H1 (cell line): ENCODE measurements around the gene ARSK. TPM values are rescaled to one million over a fixed set of nuclear protein-coding genes. Genes with fewer than 3 reads are reported as not detected.

Source experiments
- CTCF ChIA-PET: fragments of 300-600 bp; sonication (Branson Sonifier 250); formaldehyde crosslinking; loops from one replicate; lab custom pipeline; 2021; ENCODE audit not compliant: partially characterized antibody; lab: Charles Lee
- POLR2A ChIA-PET: fragments of 300-600 bp; sonication (Branson Sonifier 250); formaldehyde crosslinking; loops from one replicate; lab custom pipeline; 2021; ENCODE audit warnings: inconsistent platforms; ENCODE audit not compliant: partially characterized antibody; lab: Charles Lee
- DNase-seq, 2 experiments: peaks; one replicate each; pipeline versions ENCODE4 v3.0.0 to v3.0.0-alpha.2; 2010 to 2022; ENCODE audit warnings: low spot score in 2 of 2, low read depth in 1 of 2, mixed read lengths in 1 of 2
- FAIRE-seq: peaks from 2 replicates; lab custom pipeline; 2011; peaks lifted over from hg19 to GRCh38; lab: Jason Lieb, UNC
- H2AFZ ChIP-seq: 2 replicates; pipeline ENCODE4 v1.8.1; 2012; ENCODE audit warnings: low read length, inconsistent platforms
- H2AK5ac ChIP-seq: 2 replicates; pipeline ENCODE4 v1.6.1; 2013; ENCODE audit warnings: low read depth, low read length
- H2BK120ac ChIP-seq: replicated peaks from 2 replicates; pipeline ENCODE3; 2013; ENCODE audit warnings: low read depth, low read length, inconsistent platforms
- H2BK12ac ChIP-seq: 2 replicates; pipeline ENCODE4 v1.6.1; 2013; ENCODE audit warnings: low read depth, low read length
- H2BK15ac ChIP-seq: 2 replicates; pipeline ENCODE4 v1.6.1; 2013; ENCODE audit warnings: low read length
- H2BK20ac ChIP-seq: 2 replicates; pipeline ENCODE4 v1.6.1; 2013; ENCODE audit warnings: low read length
- H2BK5ac ChIP-seq: 2 replicates; pipeline ENCODE4 v1.6.1; 2013; ENCODE audit warnings: low read depth, low read length
- H3K14ac ChIP-seq: 2 replicates; pipeline ENCODE4 v1.6.1; 2013; ENCODE audit warnings: inconsistent platforms; ENCODE audit not compliant: insufficient read length
- H3K18ac ChIP-seq: 2 replicates; pipeline ENCODE4 v1.6.1; 2013; ENCODE audit warnings: low read length; ENCODE audit errors: extremely low read depth
- H3K23ac ChIP-seq: 2 replicates; pipeline ENCODE4 v1.6.1; 2013; ENCODE audit warnings: inconsistent platforms; ENCODE audit not compliant: insufficient read length
- H3K23me2 ChIP-seq: 2 replicates; pipeline ENCODE4 v1.6.1; 2013; ENCODE audit warnings: low read depth, low read length
- H3K27ac ChIP-seq: 2 replicates; pipeline ENCODE4 v1.6.1; 2011; ENCODE audit warnings: low read depth, low read length, inconsistent platforms
- H3K27me3 ChIP-seq, 4 experiments: replicated peaks in 1 of 4; 1 replicate in 1 of 4; 2 replicates in 3 of 4; pipeline versions ENCODE4 v1.6.1 to v1.8.1; 2011 to 2013; ENCODE audit warnings: low read length in 3 of 4, mild to moderate bottlenecking in 3 of 4, inconsistent platforms in 2 of 4, mixed read lengths in 2 of 4, moderate library complexity in 1 of 4; ENCODE audit not compliant: control insufficient read depth in 3 of 4, insufficient read depth in 3 of 4; ENCODE audit errors: extremely low read depth in 1 of 4
- H3K36me3 ChIP-seq, 4 experiments: 2 replicates each; pipeline versions ENCODE4 v1.6.1 to v1.8.1; 2011 to 2013; ENCODE audit warnings: mild to moderate bottlenecking in 4 of 4, low read length in 3 of 4, moderate library complexity in 2 of 4, control low read depth in 1 of 4, inconsistent platforms in 1 of 4; ENCODE audit not compliant: insufficient read depth in 4 of 4, control insufficient read depth in 2 of 4
- H3K4ac ChIP-seq: replicated peaks from 2 replicates; pipeline ENCODE3; 2013; ENCODE audit warnings: low read length, low read depth, mixed read lengths, inconsistent platforms; ENCODE audit not compliant: insufficient read length
- H3K4me1 ChIP-seq, 4 experiments: replicated peaks in 1 of 4; 1 replicate in 1 of 4; 2 replicates in 3 of 4; pipeline versions ENCODE4 v1.6.1 to v1.8.1; 2011 to 2013; ENCODE audit warnings: low read length in 3 of 4, inconsistent platforms in 2 of 4, mixed read lengths in 1 of 4; ENCODE audit not compliant: insufficient read depth in 4 of 4, control insufficient read depth in 3 of 4
- H3K4me2 ChIP-seq, 2 experiments: 2 replicates each; pipeline versions ENCODE4 v1.6.1 to v1.8.1; 2011 to 2013; ENCODE audit warnings: low read depth in 2 of 2, low read length in 2 of 2, control low read depth in 1 of 2, inconsistent platforms in 1 of 2, mild to moderate bottlenecking in 1 of 2; ENCODE audit not compliant: insufficient read depth in 1 of 2
- H3K4me3 ChIP-seq, 4 experiments: fragments of 200-600, 300-600 bp in 1 of 4; sonication (generic), shearing (Covaris generic), sonication (Bioruptor Twin) in 1 of 4; 2 replicates each; pipeline versions ENCODE4 v1.5.1 to v1.8.1; 2011 to 2016; ENCODE audit warnings: low read length in 4 of 4, low read depth in 3 of 4, control low read depth in 2 of 4, inconsistent platforms in 2 of 4, mild to moderate bottlenecking in 2 of 4, mixed read lengths in 1 of 4, moderate library complexity in 1 of 4; ENCODE audit not compliant: insufficient read depth in 2 of 4; ENCODE audit errors: extremely low read depth in 1 of 4
- H3K56ac ChIP-seq: replicated peaks from 2 replicates; pipeline ENCODE3; 2013; ENCODE audit warnings: low read depth, mild to moderate bottlenecking, mixed read lengths, low read length, inconsistent platforms; ENCODE audit not compliant: insufficient read length
- H3K79me1 ChIP-seq: 2 replicates; pipeline ENCODE4 v1.6.1; 2013; ENCODE audit warnings: low read depth, low read length, control low read depth
- H3K79me2 ChIP-seq, 2 experiments: 2 replicates each; pipeline versions ENCODE4 v1.6.1 to v1.8.1; 2012 to 2013; ENCODE audit warnings: low read length in 2 of 2, mild to moderate bottlenecking in 2 of 2, inconsistent platforms in 1 of 2; ENCODE audit not compliant: insufficient read depth in 2 of 2, control insufficient read depth in 1 of 2
- H3K9ac ChIP-seq, 4 experiments: replicated peaks in 1 of 4; 1 replicate in 1 of 4; 2 replicates in 3 of 4; pipeline versions ENCODE4 v1.6.1 to v1.8.1; 2011 to 2013; ENCODE audit warnings: low read depth in 3 of 4, low read length in 3 of 4, control low read depth in 2 of 4, mild to moderate bottlenecking in 2 of 4, moderate library complexity in 2 of 4, inconsistent platforms in 1 of 4; ENCODE audit errors: extremely low read depth in 1 of 4
- H3K9me3 ChIP-seq, 2 experiments: 2 replicates each; pipeline versions ENCODE4 v1.6.1 to v1.8.1; 2012 to 2013; ENCODE audit warnings: mild to moderate bottlenecking in 2 of 2, moderate library complexity in 2 of 2, control low read depth in 1 of 2, inconsistent platforms in 1 of 2, low read depth in 1 of 2, low read length in 1 of 2, mixed read lengths in 1 of 2; ENCODE audit not compliant: insufficient read depth in 2 of 2
- H4K20me1 ChIP-seq, 2 experiments: replicated peaks in 1 of 2; 2 replicates each; pipeline versions ENCODE3 to v1.8.1; 2011 to 2013; ENCODE audit warnings: inconsistent platforms in 2 of 2, low read length in 2 of 2, mild to moderate bottlenecking in 1 of 2; ENCODE audit not compliant: insufficient read depth in 2 of 2, control insufficient read depth in 1 of 2
- H4K5ac ChIP-seq: 2 replicates; pipeline ENCODE4 v1.6.1; 2013; ENCODE audit warnings: low read length, low read depth, mixed read lengths, inconsistent platforms; ENCODE audit not compliant: insufficient read length
- H4K8ac ChIP-seq: 2 replicates; pipeline ENCODE4 v1.8.0; 2013; ENCODE audit warnings: mild to moderate bottlenecking, moderate library complexity, low read length, inconsistent platforms; ENCODE audit not compliant: insufficient read depth; ENCODE audit errors: extremely low read depth
- H4K91ac ChIP-seq: replicated peaks from 2 replicates; pipeline ENCODE3; 2013; ENCODE audit warnings: low read length, mixed read lengths, inconsistent platforms; ENCODE audit not compliant: insufficient read length
- ATF3 ChIP-seq: IDR thresholded peaks from 2 replicates; pipeline ENCODE4 v1.6.1; 2011; ENCODE audit warnings: low read depth, mild to moderate bottlenecking, low read length; ENCODE audit not compliant: insufficient read depth
- BCL11A ChIP-seq, 2 experiments: IDR thresholded peaks; one replicate each; pipeline ENCODE4 v1.6.1; 2011; ENCODE audit warnings: low read depth in 2 of 2, low read length in 2 of 2, mild to moderate bottlenecking in 2 of 2
- BRCA1 ChIP-seq: IDR thresholded peaks from 2 replicates; pipeline ENCODE4 v1.6.1; 2012; ENCODE audit warnings: low read depth, low read length, improper control_type of control experiment
- EGR1 ChIP-seq: IDR thresholded peaks from 2 replicates; pipeline ENCODE4 v1.6.1; 2011; ENCODE audit warnings: low read depth, low read length, borderline replicate concordance
- GABPA ChIP-seq: IDR thresholded peaks from 2 replicates; pipeline ENCODE4 v1.6.1; 2011; ENCODE audit warnings: mild to moderate bottlenecking, low read length, moderate library complexity, borderline replicate concordance; ENCODE audit not compliant: insufficient read depth
- NANOG ChIP-seq: IDR thresholded peaks from 2 replicates; pipeline ENCODE4 v1.6.1; 2011; ENCODE audit warnings: low read length, low read depth, mild to moderate bottlenecking, inconsistent platforms; ENCODE audit not compliant: insufficient read depth, poor library complexity, severe bottlenecking
- POU5F1 ChIP-seq: IDR thresholded peaks from 2 replicates; pipeline ENCODE4 v1.6.1; 2011; ENCODE audit warnings: low read depth, mild to moderate bottlenecking, low read length, moderate library complexity
- SP4 ChIP-seq: IDR thresholded peaks from 2 replicates; pipeline ENCODE4 v1.6.1; 2012; ENCODE audit warnings: low read length, inconsistent platforms
- TEAD4 ChIP-seq: IDR thresholded peaks from 2 replicates; pipeline ENCODE4 v1.6.1; 2012; ENCODE audit warnings: low read depth, low read length, inconsistent platforms, mixed read lengths
- WGBS, 2 experiments: shearing (Covaris generic) in 1 of 2; methylation state at CpG; one replicate each; pipeline versions ENCODE4 v1.1.6 to v1.1.7; 2013 to 2015; ENCODE audit warnings: low lambda C conversion rate in 2 of 2, mixed read lengths in 2 of 2, inconsistent platforms in 1 of 2, low coverage in 1 of 2, missing lambda C conversion rate in 1 of 2; ENCODE audit not compliant: insufficient replicate concordance in 2 of 2, insufficient coverage in 1 of 2, insufficient read length in 1 of 2; ENCODE audit errors: extremely low coverage in 1 of 2, missing lambda C conversion rate in 1 of 2; 5-methylcytosine and 5-hydroxymethylcytosine counted together
- polyA plus RNA-seq, 7 experiments: library from polyadenylated mRNA; depleted of rRNA in 3 of 7; stranded (reverse) in 5 of 7; unstranded in 2 of 7; fragments of >200 nt in 5 of 7; fragments of 200-250 nt in 2 of 7; gene quantifications; 1 replicate in 5 of 7; 2 replicates in 1 of 7; 4 replicates in 1 of 7; pipeline versions ENCODE4 v1.2.1 to v1.2.3, GENCODE V29; 2011 to 2013; ENCODE audit warnings: missing spikeins in 2 of 7, mixed read lengths in 2 of 7
- total RNA-seq: library from RNA; stranded (reverse); fragmentation: NEBNext Ultra II Directional; extraction: Animal tissue kit (Norgen Biotek cat#: 25700); gene quantifications from 2 replicates; pipeline ENCODE4 v1.2.1, GENCODE V29; 2021

ARSK gene
- total and polyA plus RNA-seq, 2 of the 8 experiments (the other 6 are each of a cell fraction or from before 2014, with no cell fraction given) = 8.4 to 14.1 TPM

GRCh38 chr5:95591490-95591901 is 36.6 kb downstream of the ARSK start:
- H3K9ac ChIP-seq = no peak overlapping the region
- H3K4me2 ChIP-seq = no peak overlapping the region
- no peaks in the 10 kb centered on the region for H3K79me2 ChIP-seq
- H3K4me1 ChIP-seq = no peaks in the 10 kb centered on the region
- no peak overlapping the region for H3K4me3 ChIP-seq
- H2AK5ac ChIP-seq = no peak overlapping the region
- no peak overlapping the region for H4K91ac ChIP-seq
- no peak overlapping the region for H2BK20ac ChIP-seq
- no peak overlapping the region for H3K27ac ChIP-seq
- DNase-seq = no peak
- no peak overlapping the region for H3K4ac ChIP-seq
- H2BK5ac ChIP-seq = no peak overlapping the region
- CTCF ChIA-PET = no interaction called here
- no peak overlapping the region for H3K23ac ChIP-seq
- H2BK15ac ChIP-seq = no peak overlapping the region
- no peak overlapping the region for H4K8ac ChIP-seq
- H3K23me2 ChIP-seq = no peaks in the 10 kb centered on the region
- H3K27me3 ChIP-seq = no peaks in the 10 kb centered on the region
- no peaks in the 10 kb centered on the region for H3K9me3 ChIP-seq
- no peak overlapping the region for H3K18ac ChIP-seq
- no peak overlapping the region for H3K14ac ChIP-seq
- no peaks in the 10 kb centered on the region for H3K79me1 ChIP-seq
- no peaks in the 10 kb centered on the region for H4K20me1 ChIP-seq
- H3K56ac ChIP-seq = no peak overlapping the region
- no peak overlapping the region for H2AFZ ChIP-seq
- no peak overlapping the region for H4K5ac ChIP-seq
- POLR2A ChIA-PET = no interaction called here
- WGBS, 2 experiments = 89% methylated on average over 5 of the region's 5 CpGs; no CpG with 5 or more reads in 1 of the 2 experiments
- TF ChIP-seq GABPA = no peak
- no peak for TF ChIP-seq BRCA1
- TF ChIP-seq ATF3 = no peak
- TF ChIP-seq POU5F1 = no peak
- no peak for TF ChIP-seq NANOG
- TF ChIP-seq TEAD4 = no peak
- no peak for TF ChIP-seq EGR1
- no peak for TF ChIP-seq SP4
- no peak for TF ChIP-seq BCL11A (IDR thresholded peaks at IDR 0.05; ENCODE audit: low read depth in 2 of 2, low read length in 2 of 2)
- TF ChIP-seq, all 59 proteins: peak for 0
- no peak for FAIRE-seq
- H3K36me3 ChIP-seq = no peaks in the 10 kb centered on the region
- H2BK120ac ChIP-seq = no peak overlapping the region
- no peak overlapping the region for H2BK12ac ChIP-seq
